ENCODE data around the gene DAGLA.

Gene DAGLA

DNA sequence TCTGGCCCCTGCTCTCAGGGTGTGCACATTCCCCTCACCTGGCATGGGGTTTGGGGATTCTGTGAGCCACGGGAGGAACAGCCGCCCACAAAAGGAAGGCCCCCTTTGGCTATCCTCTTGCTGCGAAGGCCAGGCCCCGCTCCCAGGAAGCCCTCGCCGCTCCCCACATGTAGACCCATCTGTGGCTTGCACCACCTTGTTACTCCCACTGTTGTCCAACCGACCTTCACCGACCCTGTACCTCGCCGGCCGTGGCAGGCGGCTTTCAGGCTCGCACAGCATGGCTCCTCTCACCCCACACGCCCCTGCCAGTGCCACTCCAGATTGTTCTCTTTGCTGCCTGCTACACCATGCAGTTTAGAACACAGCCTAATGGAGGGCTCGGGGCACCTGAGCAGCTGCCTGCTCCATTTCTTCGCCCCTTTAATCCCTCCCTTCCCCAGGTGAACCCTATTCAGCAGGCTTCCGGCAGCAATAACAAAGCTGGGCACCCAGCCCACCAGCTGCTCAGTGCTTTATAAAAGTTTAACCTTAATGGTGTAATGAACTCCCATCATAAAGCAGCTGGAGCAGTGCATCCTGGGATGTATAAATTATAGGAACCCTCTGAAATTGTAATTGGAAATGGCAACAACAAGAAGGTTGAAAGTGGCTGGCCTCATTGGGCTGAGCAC is 10.7 kb downstream of the DAGLA start:
- no peak for DNase-seq (ENCODE audit: low spot score)

DNA sequence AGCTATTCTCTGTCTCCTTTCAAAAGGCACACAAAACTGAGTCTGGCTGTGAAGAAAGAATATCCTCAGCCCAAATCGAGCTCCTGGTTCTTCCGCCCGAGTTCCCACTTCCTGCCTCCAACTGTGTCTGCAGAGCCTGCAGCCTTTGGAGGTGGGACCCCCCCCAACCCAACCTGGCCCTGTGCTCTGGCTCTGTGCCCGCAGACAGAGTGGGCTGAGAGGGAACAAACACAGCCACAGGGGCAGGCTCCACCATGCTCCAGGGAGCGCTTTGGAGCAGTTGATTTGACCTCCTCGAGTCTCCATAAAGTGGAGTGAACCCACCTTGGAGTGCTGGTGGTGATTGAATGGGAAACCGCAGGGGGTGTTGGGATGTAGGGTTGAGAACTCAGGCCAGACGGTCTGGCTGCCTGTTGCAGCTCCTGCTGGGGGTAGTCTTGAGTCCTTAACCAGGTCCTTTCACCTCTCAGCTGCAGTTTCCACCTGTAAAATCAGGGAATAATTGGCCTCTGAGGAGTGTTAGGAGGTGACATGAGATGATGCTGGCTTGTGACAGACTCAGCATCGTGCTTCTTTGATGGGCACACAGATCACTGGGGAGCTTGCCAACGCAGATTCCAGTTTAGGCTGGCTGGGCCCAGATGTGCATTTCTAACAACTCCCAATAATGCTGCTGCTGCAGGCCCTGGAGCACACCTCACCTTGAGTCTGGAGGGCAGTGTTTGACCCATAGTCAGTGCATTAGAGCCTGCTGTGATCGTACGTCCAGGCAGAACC is 11.4 kb downstream of the DAGLA start:
- DNase-seq (ENCODE audit: low spot score) = no peak

DNA sequence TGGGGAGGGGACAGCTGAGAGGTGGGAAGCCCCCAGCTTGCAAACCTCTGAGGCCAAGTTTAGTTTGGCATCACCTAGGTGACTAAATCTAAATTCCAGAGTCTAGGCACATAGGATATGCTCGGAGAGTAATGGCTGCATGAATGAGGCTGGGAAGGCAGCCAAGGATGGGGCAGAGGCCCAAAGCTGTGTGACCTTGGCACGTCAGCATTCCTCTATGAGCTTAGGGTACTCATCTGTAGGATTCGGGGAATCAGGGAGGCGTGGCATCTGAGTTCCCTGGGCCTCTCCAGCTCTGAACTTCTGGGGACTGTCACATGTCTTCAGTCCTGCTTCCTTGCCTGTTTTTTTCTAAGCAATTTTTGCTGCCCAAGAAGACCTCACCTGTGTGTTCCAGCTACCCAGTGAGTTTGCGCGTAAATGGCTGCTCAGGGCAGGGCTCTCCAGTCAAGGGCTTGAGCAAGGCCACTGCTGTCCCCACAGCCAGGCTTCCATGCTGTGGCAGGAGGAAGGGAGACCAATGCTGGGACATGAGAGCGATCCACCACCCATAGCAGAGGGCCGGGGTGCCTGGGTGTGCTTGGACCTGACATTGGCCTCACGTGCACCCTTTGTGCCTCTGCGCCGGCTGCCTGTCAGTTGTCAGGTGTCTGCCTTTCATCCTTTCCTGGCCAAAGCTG is 13.9 kb downstream of the DAGLA start:
- no peak for DNase-seq (ENCODE audit: low spot score)

DNA sequence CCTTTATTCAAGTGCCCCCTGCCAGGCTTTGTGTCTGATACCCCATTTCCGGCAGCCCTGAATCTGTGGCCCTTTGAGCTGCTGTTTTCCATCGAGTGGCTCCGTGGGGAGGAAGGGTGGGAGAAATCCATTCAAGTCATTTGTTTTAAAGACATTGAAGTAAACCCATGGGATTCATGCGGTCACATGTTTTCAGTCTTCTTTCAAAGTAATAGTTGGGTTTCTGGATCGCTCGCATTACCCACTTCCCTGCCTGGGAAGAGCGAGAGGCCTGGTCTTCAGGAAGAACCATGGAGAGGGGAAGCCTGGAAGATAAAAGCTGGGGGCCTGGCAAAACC is 14.4 kb downstream of the DAGLA start:
- no peak for DNase-seq (ENCODE audit: low spot score)

DNA sequence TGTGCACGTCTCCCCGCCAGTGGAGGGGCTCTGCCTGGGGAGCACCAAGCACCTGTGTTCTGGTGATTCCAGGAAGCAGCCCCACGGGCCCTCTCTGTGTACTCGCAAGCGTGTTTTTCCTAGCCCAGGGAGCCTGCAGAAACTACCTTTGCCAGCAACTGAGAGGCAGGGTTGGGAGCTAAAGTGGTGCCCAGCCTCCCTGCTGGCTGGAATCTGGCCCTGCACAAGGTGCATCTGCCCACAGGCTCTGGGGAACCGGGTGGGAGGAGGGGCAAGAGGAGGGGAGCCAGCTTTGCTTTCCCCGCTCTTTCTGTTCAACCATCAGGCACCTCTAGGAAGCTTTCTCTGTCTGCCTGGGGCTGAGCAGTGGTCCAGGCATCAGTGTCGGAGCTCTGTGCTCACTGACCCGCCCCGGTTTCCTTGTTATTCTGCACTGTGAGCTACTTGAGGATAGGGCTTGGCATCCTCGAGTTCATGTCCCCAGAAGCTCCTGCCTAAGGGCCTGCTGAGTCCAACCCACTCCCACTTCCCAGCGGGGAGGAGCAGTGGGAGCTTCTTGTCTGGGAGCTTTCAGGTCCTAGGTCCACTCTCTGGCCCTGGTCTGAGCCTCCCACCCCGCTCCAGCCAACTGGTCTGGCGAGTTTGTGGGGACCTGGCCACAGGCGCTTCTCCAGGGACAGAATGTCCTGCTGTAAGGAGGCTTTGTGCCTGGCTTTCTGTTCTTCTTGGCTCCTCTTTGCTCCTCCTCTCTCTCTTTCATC is 14.9 kb downstream of the DAGLA start:
- DNase-seq (ENCODE audit: low spot score) = no peak

DNA sequence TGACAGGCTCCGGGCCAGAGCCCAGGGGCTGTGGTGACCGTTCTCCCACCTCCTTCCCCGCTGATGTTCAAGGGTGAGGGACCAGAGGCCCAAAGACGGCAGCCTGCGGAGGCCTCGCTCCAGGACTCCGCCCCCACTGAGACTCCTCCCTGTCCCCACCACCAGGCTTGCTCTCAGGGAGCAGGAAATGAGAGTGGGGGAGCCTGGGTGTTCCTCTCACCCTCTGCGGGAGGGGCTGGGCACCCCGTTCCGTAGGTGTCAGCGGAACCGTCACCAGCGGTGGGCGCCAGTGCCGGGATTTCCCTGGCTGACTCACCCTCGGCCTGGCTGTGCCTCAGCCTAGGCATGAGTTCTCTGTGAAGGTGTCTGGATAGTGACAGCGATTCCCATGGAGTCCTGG is 15.7 kb downstream of the DAGLA start:
- peak; percentile 94 for DNase-seq (ENCODE audit: low spot score)

DNA sequence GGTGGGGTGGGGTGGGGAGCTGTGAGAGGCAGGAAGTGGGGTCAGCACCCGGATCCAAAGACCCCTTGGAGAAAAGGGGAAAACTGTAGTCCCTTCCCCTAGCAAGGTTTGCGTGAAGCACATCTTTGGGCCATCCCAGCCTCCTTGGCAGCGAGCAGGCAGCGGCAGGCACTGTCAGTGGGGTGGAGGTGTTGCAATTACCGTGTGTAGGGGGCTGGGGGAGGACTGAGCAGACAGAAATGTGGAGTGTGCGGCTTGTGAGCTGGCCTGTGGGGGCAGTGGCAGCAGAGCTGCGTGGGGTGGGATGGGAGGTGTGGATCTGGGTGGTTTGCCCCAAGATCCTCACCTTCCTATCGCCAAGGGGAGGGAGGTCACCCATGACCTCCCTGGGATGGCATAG is 16.4 kb downstream of the DAGLA start:
- DNase-seq (ENCODE audit: low spot score) = no peak

DNA sequence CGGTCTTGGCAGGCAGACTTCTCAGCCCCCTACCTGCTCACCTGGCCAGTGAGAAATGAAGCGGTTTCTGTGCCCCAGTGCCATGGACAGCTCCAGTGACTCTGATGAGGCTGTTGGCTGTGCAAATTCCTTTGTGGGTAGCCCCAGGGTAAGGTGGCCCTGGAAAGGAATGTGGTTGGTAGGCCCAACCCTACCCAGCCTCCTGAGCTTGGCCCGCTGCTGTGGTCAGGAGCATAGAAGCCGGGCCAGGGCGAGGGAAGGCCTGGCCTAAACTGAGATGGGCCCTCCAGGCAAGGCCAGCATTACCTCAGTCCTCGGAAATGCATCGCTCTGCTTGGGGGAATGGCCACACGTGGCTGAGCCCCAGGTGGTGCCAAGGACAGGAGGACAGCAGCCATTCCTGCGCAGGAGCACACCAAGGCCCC is 16.9 kb downstream of the DAGLA start:
- no peak for DNase-seq (ENCODE audit: low spot score)

DNA sequence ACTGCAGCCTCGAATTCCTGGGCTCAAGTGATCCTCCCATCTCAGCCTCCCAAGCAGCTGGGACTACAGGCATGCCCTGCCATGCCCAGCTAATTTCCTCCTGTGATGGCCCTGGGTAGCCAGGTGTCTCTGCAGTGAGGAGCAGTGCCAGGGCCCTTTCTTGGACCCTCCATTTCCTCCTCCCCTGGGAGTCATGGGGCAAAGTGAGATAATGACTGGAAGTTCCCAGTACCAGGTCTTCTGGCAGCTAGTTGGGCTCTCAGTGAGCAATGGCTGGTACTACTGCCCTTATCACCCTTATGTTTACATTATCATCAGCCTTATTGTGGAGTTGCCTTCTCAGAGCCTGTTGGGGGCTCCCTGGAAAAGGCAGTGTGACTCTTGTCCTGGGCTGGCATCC is 17.6 kb downstream of the DAGLA start:
- no peak for DNase-seq (ENCODE audit: low spot score)

DNA sequence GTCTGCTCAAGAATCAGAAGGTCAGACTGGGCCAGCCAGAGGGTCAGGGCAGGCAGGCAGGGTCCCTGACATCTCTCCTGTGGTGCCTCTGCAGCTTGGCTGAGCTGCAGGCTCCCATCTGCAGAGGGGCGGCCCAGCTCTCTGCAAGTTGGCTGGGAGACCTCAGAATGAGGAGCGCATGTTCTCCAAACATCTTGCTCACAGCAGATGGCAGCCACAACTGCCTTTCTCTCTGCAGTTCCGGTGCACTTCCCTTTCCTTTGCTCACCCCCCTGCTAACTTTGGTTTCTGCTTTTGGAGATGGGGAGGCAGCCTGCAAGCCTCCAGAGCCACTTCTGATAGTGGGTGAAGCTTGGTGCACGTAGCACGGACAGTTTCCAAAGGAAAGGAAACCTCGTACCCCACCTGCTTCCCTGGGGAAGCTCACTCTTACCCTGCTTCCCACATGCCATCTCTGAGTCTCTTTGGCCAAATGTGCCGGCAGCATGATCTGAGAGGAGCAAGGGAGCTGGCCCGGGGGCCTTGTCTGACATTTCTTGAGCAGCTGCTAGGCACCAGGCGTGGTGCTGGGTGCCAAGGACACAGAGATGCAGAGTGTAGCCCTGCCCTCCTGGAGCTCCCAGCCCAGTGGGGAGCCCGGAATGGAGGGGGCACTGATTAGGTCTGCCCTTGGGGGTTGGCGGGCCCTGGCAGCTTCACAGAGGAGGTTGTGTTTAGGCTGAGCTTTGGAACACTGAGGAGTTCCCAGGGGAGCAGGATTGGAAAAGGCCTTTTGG is 18.2 kb downstream of the DAGLA start:
- DNase-seq (ENCODE audit: low spot score) = peak; percentile 21

DNA sequence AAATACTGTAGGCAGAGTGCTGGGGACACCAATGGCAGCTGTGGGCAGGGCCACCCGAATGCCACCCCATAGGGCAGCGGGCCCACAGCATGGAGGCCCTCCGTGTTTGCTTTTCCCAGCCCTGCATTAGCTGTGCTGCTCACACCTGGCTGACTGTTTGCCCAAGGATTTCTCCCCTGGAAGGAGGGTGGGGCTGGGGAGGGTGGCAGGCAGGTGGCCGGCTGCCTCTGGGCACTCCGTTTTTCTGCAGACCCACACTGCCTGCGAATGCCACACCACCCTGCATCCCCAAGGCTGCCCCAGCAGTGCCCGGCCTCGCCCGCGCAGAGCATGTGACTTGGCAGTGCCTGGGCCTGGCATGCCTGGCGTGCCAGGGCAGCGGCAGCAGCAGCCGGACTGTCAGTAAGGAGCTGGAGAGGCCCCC is 19.6 kb downstream of the DAGLA start:
- DNase-seq (ENCODE audit: low spot score) = no peak

DNA sequence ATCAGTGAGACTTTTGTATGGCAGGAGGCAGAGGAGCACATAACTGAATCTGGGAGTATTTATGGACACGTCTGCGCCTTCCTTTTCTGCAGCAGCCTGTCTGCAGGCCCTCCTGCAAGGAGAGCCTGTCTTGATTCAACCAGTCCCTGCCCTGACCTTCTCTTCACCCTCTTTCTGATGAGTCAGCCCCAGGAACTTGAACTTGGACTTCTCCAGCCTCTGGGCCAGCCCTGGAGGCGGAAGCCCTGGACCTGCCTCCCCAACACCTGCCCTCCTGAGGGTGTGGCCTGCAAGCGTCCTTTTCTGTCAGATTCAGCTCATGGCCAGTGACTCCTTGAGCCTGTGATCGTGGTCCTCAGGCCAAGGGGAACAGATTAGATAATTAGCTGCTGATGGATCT is 20.0 kb downstream of the DAGLA start:
- no peak for DNase-seq (ENCODE audit: low spot score)

DNA sequence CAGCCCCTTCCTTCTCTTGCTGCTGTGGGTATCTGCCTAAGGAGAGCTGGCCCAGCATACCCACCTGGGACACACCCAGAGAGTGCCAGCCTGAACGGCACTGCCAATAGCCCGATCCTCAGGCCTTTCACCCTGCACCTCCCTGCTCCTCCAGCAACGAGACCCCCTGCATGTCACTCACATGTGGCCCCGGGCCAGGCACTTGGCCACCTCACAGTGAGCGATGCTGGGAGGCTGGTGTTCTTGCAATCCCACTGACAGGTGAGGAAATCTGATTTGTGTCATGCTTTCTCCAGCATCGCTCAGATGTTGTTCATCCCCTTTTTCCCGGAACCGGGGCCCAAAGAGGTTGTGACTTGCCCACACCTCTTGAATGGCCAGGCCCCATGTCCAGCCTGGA is 20.5 kb downstream of the DAGLA start:
- no peak for DNase-seq (ENCODE audit: low spot score)

DNA sequence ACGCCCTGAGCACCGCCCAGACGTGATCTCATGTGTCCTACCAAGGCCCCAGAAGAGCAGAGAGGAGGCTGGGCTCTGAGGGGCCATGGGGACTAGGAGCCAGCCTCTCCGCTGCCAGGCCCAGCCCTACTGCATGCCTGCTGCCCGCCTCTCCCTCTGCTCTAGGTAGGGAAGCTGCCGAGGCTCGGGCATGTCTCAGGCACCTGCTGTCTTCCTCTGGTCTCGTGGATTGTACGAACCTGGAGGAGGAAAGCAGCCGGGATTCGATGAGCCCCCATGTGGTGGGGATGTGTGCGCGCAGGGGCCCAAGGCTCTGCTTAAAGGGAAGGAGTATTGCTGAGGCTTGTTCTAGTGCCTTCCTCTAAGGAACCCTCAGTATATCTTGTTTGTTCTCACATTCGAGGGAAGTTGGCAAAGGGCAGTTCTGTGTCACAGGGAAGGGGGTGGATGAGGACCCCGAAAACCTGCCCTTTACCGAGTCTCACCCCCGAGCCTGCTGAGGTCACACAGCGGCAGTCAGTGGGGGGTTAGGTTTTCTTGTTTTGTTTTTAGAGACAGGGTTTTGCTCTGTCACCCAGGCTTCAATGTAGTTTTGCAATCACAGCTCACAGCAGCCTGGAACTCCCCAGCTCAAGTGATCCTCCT is 21.2 kb downstream of the DAGLA start:
- no peak for DNase-seq (ENCODE audit: low spot score)

DNA sequence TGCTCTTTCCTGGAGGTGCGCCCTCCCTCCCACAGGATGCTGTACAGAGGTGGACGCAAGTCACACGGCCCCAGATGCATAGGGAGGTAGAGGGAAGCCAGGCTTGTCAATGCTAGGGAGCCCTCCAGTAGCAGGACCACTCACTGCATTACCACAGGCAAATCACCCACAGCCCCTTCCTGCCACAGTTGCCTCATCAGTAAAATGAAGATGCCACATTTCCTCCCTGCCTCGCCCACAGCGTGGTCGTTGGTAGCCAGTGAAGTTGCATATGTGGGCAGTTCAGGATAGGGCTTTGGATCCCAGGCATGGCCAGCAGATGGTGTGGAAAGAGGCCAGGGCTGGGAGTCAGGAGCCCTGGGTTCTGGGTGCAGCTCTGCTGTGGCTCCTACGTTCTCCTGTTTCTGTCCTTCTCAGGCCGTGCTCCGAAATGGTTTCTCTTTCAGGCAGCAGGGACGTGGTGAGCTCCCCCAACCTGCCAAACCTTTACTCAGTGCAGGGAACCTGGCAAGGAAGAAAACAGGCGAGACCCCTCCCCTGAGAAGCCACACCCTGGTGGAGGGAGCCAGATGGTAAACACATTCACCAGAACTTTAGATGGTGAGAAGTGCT is 22.6 kb downstream of the DAGLA start:
- no peak for DNase-seq (ENCODE audit: low spot score)

DNA sequence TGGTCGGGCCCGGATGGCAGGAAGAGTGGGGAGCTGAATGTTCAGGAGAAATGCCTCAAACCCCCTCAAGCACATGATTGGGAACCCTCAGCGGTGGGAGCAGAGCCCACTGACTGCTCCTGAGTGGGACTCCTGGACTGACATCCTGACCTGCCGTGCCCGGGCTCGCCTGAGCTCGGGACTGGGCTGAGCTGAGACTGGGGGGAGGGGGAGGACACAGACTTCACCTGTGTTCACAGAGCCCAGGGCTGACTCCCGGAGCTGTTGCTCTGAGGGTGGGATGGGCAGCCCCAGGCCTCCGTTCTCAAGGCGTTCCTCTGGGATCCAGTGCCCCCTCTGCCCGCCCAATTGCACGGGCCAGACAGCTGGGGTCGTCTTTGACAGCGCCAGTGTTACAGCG is 24.6 kb downstream of the DAGLA start:
- DNase-seq (ENCODE audit: low spot score) = no peak

DNA sequence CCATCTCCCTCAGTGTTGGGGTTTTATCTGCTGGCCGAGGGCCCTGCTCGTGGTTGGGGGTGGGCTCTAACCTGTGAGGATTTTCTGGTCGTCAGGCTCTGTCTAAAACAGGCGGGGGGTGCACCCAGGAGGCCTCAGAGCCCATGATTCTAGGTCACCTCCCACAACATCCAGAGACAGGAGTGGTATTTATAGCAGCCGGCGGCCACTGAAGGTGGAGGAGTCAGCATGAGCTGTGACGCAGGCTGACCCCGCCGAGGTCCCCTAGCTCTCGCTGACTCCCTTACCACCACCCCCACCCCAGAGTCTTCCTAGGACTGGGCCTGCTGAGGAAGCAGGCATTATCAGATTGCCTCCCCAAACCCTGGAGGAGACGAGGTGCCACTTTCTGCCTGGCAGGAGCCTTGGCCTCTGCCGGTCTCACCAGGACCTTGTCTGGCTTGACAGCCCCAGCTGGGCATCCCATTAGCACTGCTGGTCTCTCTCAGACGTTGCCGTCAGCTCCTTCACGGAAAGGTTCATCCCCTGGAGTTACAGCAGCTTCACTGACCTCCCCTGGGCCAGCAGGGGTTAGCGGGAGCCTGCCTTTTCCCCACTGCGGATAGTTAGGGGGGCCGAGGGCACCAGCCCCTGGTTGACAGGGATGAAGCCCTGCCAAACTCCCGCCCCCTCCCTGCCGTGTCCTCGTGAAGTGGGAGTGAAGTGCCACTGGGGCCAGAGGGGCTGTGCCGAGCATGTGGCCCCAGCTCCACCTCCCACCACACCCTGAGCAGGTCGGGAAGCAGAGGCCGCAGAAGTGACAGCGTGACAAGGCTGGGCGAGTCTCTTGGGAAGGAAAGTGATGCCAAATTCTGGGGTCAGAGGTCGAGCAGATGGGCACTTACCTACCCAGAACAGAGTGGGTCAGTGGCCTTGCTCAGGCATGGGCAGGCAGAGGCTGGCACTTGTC is 26.5 kb downstream of the DAGLA start:
- no peak for DNase-seq (ENCODE audit: low spot score)

DNA sequence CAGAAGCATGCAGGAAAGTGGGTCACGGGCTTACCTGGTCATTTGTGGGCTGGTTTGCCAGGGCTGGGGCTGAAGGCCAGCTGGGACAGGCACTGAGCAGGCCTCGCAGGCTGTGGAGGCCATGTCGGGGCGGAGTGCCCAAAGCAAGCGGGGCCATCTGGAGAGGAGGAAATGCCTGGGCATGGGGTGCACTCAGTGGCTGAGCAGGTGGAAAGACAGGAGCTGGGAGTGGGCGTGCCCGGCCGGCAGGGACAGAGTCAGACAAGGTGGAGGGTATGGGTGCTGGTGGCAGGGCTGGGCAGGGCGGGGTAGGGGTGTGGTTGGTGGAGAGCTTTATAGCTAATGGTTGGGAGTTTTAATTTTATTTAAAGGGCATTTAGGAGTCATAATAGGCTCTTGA is 27.4 kb downstream of the DAGLA start:
- no peak for DNase-seq (ENCODE audit: low spot score)

DNA sequence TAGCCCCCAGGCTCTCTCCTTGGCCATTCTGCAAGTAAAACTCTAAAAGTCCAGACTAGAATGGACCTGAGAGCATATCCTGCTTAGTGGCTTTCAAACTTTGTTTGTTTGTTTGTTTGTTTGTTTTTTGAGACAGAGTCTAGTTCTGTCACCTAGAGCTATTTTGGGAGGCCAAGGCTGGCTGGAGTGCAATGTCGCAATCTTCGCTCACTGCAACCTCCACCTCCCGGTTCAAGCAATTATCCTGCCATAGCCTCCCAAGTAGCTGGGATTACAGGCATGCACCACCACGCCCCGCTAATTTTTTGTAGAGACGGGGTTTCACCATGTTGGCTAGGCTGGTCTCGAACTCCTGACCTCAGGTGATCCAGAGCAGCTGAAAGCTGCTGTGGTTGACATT is 28.9 kb downstream of the DAGLA start:
- DNase-seq (ENCODE audit: low spot score) = no peak

DNA sequence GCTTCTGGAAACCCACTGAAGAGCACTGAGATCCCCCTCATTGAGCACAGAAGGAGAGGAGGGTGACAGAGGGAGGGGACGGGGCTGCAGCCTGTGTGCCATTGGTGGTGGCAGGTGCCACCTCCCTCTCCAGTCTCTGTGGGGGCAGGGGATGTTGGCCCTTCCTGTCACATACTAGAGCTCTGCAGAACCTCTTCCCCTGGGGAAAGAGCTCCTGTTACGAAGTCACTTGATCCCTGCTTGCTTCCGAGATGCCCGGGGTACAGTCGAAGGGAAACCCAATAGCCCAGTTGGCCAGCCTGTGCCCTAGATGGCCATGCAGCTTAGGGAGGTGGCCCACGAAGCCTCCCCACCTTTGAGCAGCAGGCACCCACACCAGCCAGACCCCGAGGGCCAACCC is 29.4 kb downstream of the DAGLA start:
- DNase-seq (ENCODE audit: low spot score) = no peak
